Mucosa of descending colon (tissue), 3 donors: ENCODE results near the gene CELSR2. TPM values are rescaled to one million over a fixed set of nuclear protein-coding genes. Genes with fewer than 3 reads are reported as not detected.
"Not testable (repeated sequence)": the region's sequence is repeated elsewhere in the genome, so short reads cannot be mapped to it uniquely, and the experiment has no call there.

Experiments
- ATAC-seq: fragments of 200-7000 bp; cut with Tn5 transposase; one replicate; pipeline ENCODE4 v1.9.1; 2020; ENCODE audit warnings: mild to moderate bottlenecking, moderate library complexity
- DNase-seq, 3 donors: peaks; one replicate each; pipeline ENCODE4 v3.0.0-alpha.2; 2020
- H3K36me3 ChIP-seq: fragments of 200-600 bp; one replicate; pipeline ENCODE4 v1.8.0; 2021; ENCODE audit warnings: low read depth, mild to moderate bottlenecking
- H3K4me1 ChIP-seq: fragments of 200-600 bp; one replicate; pipeline ENCODE4 v1.8.0; 2021; ENCODE audit warnings: low read depth, mild to moderate bottlenecking
- H3K4me3 ChIP-seq: fragments of 200-600 bp; one replicate; pipeline ENCODE4 v1.8.0; 2021; ENCODE audit warnings: mild to moderate bottlenecking
- H3K9me3 ChIP-seq: fragments of 200-600 bp; one replicate; pipeline ENCODE4 v1.8.0; 2021; ENCODE audit warnings: mild to moderate bottlenecking
- intact Hi-C, 2 donors: fragments of 100-400 bp; cut with DNase I in 1 of 2; cut with micrococcal nuclease in 1 of 2; formaldehyde crosslinking; loops; one replicate each; pipeline versions ENCODE4 v1.11.0 to v1.11.1; 2022; cut with DNase I, micrococcal nuclease
- total RNA-seq, 3 donors: library from RNA; stranded (reverse); fragmentation: NEBNext Ultra II Directional in 2 of 3; extraction: Animal tissue kit (Norgen Biotek cat#: 25700) in 2 of 3; gene quantifications; one replicate each; pipeline versions ENCODE4 v1.2.1 to v1.2.4, GENCODE V29; 2021 to 2023
- TF ChIP-seq, protein P1 (sequence below): fragments of 200-600 bp; IDR thresholded peaks from one replicate; pipeline ENCODE4 v1.8.0; 2022; ENCODE audit warnings: antibody characterized with exemption, mild to moderate bottlenecking
- donor health status: DM: no; HTN: no; CAD: no; lungs with moderate emphysema.
- donor health status: DM: no; HTN: no; CAD: no.
- donor health status: DM: no; HTN: yes; CAD: no.

The CELSR2 gene
- total RNA-seq, 3 donors from 2014 or later: 2.8 to 14.7 (median 3.2) TPM

DNA sequence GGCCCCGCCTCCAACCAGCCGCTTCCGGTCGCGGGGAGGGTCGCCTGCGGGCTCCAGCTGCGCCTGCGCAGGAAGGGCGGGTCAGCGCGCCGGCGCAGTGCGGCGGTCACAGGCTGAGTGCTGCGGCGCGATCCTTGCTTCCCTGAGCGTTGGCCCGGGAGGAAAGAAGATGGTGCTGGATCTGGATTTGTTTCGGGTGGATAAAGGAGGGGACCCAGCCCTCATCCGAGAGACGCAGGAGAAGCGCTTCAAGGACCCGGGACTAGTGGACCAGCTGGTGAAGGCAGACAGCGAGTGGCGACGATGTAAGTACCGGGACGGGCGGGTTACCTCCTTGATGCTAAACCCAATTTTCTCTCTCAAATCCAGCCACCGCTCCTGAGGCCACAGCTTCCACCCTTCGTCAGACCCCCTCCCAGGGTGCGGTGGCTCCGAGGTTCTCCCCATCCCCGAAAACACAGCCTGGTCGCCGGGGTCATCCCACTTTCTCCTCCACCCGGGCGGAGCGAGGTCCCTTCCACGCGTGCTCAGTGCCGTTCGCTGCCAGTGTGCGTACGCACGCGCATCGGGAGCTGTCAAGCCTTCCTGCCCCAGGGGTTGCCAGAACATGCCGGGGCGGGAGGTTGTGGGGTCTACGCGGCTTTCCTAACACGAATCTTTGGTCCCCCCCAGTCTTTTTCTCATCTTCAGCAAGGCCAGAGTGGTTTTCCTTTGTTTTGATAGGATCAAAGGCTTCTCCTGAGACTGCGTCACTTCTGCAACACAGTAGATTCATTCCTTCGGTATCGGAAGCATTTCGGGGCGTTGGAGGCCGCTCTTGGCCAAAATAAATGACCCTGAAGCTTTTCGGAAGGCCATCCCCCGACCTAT lies 35.3 kb upstream of the CELSR2 start, which contains the start of gene SARS1:
Gene SARS1, plus strand, starts transcription at position 95 of the 870 bp plus-strand sequence. Its CDS starts 75 bp downstream, at position 170.
- Histone ChIP-seq H3K9me3 (no peaks in the 10 kb centered on the region), H3K4me1 (peaks cover 26% of the 10 kb centered on the region), H3K4me3 (peak within 1 kb of the TSS; percentile 70), H3K36me3 (no peaks in the 10 kb centered on the region)
- intact Hi-C loops: no loop called here
- DNase-seq (peak; percentile 89 to 95 (median 92)), ATAC-seq (peak; percentile 92)
- TF ChIP-seq, protein P1, sequence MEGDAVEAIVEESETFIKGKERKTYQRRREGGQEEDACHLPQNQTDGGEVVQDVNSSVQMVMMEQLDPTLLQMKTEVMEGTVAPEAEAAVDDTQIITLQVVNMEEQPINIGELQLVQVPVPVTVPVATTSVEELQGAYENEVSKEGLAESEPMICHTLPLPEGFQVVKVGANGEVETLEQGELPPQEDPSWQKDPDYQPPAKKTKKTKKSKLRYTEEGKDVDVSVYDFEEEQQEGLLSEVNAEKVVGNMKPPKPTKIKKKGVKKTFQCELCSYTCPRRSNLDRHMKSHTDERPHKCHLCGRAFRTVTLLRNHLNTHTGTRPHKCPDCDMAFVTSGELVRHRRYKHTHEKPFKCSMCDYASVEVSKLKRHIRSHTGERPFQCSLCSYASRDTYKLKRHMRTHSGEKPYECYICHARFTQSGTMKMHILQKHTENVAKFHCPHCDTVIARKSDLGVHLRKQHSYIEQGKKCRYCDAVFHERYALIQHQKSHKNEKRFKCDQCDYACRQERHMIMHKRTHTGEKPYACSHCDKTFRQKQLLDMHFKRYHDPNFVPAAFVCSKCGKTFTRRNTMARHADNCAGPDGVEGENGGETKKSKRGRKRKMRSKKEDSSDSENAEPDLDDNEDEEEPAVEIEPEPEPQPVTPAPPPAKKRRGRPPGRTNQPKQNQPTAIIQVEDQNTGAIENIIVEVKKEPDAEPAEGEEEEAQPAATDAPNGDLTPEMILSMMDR: no peak

DNA sequence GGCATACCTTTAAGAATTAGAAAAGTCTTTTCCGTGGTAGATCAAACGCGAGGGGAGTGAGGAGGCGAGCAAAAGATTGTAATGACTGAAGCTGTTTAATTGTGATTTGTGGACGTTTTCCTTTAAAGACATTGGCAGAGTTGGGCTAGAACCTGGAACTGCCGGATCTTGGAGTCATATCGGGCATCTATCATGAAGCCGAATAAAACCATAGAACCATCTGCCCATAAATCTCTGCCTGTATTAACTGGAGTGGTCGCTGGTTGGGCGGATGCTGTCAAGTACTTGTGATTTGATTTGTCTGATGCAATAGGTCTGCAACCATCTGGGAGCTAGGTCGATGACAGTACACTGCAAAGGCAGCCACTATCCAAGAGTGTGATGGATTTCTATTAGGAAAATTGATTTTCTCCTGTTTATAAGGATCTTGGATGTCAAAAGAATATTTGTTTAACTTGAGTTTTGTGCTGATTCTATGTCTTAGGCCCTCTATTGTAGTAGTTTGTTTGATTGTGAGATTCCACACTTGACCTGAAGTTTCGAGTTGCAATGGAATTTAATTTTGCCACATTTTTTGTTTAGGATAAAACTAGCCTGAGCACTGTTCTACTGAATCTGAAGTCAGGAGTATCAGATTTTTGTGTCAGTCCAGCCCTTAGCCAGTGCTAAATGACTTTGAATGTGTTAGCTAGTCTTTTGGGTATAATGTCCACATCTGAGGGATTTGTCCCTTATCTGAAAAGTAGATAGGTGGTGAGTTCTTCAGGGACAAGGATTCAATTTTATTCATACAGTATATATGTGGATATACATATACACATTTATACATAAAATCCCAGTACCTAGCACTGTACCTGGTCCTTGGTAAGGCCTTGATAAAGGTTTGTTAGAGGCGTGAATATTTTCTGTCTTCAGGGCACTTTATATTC lies 34.4 kb upstream of the CELSR2 start:
- Histone ChIP-seq H3K9me3 (no peaks in the 10 kb centered on the region), H3K36me3 (no peaks in the 10 kb centered on the region), H3K4me3 (peak overlapping the region; percentile 70), H3K4me1 (peaks cover 26% of the 10 kb centered on the region)
- ATAC-seq (peak; percentile 24), DNase-seq (peak in 1 of 3 donors; percentile 57)
- intact Hi-C loops: no loop called here
- TF ChIP-seq, protein P1: no peak

DNA sequence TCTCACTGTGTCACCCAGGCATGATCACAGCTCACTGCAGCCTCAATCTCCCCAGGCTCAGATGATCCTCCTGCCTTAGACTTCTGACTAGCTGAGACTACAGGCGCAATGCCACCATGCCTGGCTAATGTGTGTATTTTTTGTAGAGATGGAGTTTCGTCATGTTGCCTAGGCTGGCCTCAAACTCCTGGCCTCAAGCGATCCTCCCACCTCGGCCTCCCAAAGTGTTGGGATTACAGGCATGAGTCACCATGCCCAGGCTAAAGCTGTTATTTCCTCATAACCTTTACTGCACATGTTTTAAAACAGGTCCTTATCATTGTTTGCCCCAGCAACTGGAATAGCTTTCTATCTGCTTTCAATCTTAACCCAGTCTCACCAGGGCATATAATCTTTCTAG lies 32.7 kb upstream of the CELSR2 start:
- ATAC-seq (peak; percentile 26), DNase-seq (peak in 2 of 3 donors; percentile 46 to 57)
- Histone ChIP-seq H3K36me3 (no peaks in the 10 kb centered on the region), H3K9me3 (no peaks in the 10 kb centered on the region), H3K4me3 (no peak overlapping the region), H3K4me1 (peaks cover 26% of the 10 kb centered on the region)
- TF ChIP-seq, protein P1: no peak
- intact Hi-C loops: no loop called here

DNA sequence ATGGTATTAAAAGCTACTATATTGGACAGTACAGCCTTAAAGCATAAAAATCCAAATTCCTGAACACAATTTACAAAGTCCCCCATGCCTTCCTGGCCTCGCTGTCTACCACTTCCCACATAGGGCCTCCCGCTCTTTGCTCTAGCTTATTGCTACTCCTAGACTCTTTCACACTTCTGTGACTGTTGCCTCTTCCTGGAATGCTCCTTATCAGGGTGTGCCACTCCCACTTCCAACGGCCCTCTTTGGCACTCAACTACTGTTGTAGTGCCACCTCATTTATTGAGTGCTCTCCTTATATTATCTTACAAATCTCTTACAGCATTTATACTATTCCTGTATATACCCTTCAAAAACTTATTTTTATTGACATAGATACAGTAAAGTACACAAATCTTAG lies 30.8 kb upstream of the CELSR2 start:
- TF ChIP-seq, protein P1: no peak
- intact Hi-C loops: no loop called here
- no peak overlapping the region for H3K4me3 ChIP-seq
- ATAC-seq: peak; percentile 75
- H3K4me1 ChIP-seq: peaks cover 26% of the 10 kb centered on the region
- DNase-seq: peak; percentile 71 to 87 (median 74)
- H3K9me3 ChIP-seq: no peaks in the 10 kb centered on the region
- no peaks in the 10 kb centered on the region for H3K36me3 ChIP-seq

DNA sequence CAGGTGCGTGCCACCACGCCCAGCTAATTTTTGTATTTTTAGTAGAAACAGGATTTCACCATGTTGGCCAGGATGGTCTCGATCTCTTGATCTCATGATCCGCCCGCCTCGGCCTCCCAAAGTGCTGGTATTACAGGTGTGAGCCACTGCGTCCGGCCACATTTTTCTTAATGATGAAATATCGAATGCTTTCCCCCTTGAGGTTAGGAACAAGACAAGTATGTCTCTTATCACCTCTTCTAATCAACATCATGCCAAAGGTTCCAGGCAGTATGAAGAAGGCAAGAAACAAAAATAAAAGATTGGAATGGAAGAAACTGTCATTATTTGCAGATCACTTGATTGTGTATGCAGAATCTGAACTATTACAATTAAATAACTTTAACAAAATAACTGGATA lies 28.1 kb upstream of the CELSR2 start:
- peaks cover 11% of the 10 kb centered on the region for H3K4me1 ChIP-seq
- ATAC-seq, H3K36me3 ChIP-seq, H3K9me3 ChIP-seq, intact Hi-C loops, DNase-seq, H3K4me3 ChIP-seq: not testable (repeated sequence)
